Endothelial cell of umbilical vein (primary cell): ENCODE data around the gene TMTC4. TPM values are rescaled to one million over a fixed set of nuclear protein-coding genes. Genes with fewer than 3 reads are reported as not detected.

Experiments used
- BruUV-seq: library from RNA; stranded (reverse); fragments of 400-500 nt; replicated peaks from 2 replicates; lab custom pipeline; 2021; lab: Mats Ljungman, UMichigan
- CTCF ChIA-PET: fragments of 300-600, 350-600 bp; sonication (Branson Sonifier 250); formaldehyde crosslinking; loops from one replicate; lab custom pipeline; 2021; ENCODE audit warnings: antibody characterized with exemption, inconsistent platforms; lab: Charles Lee
- POLR2A ChIA-PET: fragments of 300-600, 350-600 bp; sonication (Branson Sonifier 250); formaldehyde crosslinking; loops from one replicate; lab custom pipeline; 2021; ENCODE audit warnings: antibody characterized with exemption, inconsistent platforms; lab: Charles Lee
- DNase-seq: peaks from one replicate; pipeline ENCODE4 v3.0.0-alpha.2; 2011; ENCODE audit warnings: low read depth, low spot score
- FAIRE-seq: peaks from 2 replicates; lab custom pipeline; 2011; peaks lifted over from hg19 to GRCh38; lab: Jason Lieb, UNC
- H2AFZ ChIP-seq: 2 replicates; pipeline ENCODE4 v1.6.0; 2012; ENCODE audit warnings: low read depth, low read length, control low read depth, inconsistent platforms
- H3K27ac ChIP-seq: 2 replicates; pipeline ENCODE4 v1.5.1; 2011; ENCODE audit warnings: low read depth, mild to moderate bottlenecking, control low read depth, low read length, moderate library complexity; ENCODE audit not compliant: insufficient read depth
- H3K27me3 ChIP-seq, 2 experiments: 2 replicates each; pipeline versions ENCODE4 v1.6.0 to v1.6.1; 2011; ENCODE audit warnings: low read length in 2 of 2, mixed read lengths in 1 of 2; ENCODE audit not compliant: control insufficient read depth in 2 of 2, insufficient read depth in 2 of 2
- H3K36me3 ChIP-seq, 2 experiments: 2 replicates in 1 of 2; 3 replicates in 1 of 2; pipeline ENCODE4 v1.5.1; 2011; ENCODE audit warnings: low read length in 2 of 2, mild to moderate bottlenecking in 1 of 2, moderate library complexity in 1 of 2; ENCODE audit not compliant: control insufficient read depth in 2 of 2, insufficient read depth in 2 of 2; ENCODE audit errors: extremely low read depth in 1 of 2
- H3K4me1 ChIP-seq: 3 replicates; pipeline ENCODE4 v1.5.1; 2011; ENCODE audit warnings: mild to moderate bottlenecking, low read length; ENCODE audit not compliant: control insufficient read depth, insufficient read depth; ENCODE audit errors: extremely low read depth
- H3K4me2 ChIP-seq: 2 replicates; pipeline ENCODE4 v1.6.1; 2011; ENCODE audit warnings: low read length, control low read depth, mixed read lengths; ENCODE audit not compliant: insufficient read depth
- H3K4me3 ChIP-seq, 3 experiments: fragments of 200-600 bp in 1 of 3; sonication (generic), shearing (Covaris generic) in 1 of 3; replicated peaks in 1 of 3; 2 replicates each; pipeline ENCODE4 v1.5.1; 2011 to 2016; ENCODE audit warnings: control low read depth in 3 of 3, low read length in 3 of 3, mild to moderate bottlenecking in 2 of 3, inconsistent platforms in 1 of 3, low read depth in 1 of 3, moderate library complexity in 1 of 3; ENCODE audit not compliant: insufficient read depth in 1 of 3
- H3K79me2 ChIP-seq: 2 replicates; pipeline ENCODE4 v1.6.0; 2012; ENCODE audit warnings: low read length, inconsistent platforms; ENCODE audit not compliant: control insufficient read depth, insufficient read depth
- H3K9ac ChIP-seq: replicated peaks from 2 replicates; pipeline ENCODE3; 2011; ENCODE audit warnings: low read length, control low read depth; ENCODE audit not compliant: insufficient read depth; ENCODE audit errors: extremely low read depth
- H3K9me1 ChIP-seq: replicated peaks from 3 replicates; pipeline ENCODE4 v1.6.0; 2011; ENCODE audit warnings: mild to moderate bottlenecking, low read length; ENCODE audit not compliant: control insufficient read depth, insufficient read depth; ENCODE audit errors: extremely low read depth
- H3K9me3 ChIP-seq: replicated peaks from 2 replicates; pipeline ENCODE4 v1.5.1; 2012; ENCODE audit warnings: low read length, inconsistent platforms; ENCODE audit not compliant: control insufficient read depth, insufficient read depth
- H4K20me1 ChIP-seq: replicated peaks from 2 replicates; pipeline ENCODE3; 2011; ENCODE audit warnings: mild to moderate bottlenecking, low read length; ENCODE audit not compliant: control insufficient read depth, insufficient read depth; ENCODE audit errors: extremely low read depth
- EZH2 ChIP-seq: IDR thresholded peaks from 2 replicates; pipeline ENCODE4 v1.6.1; 2012; ENCODE audit warnings: borderline replicate concordance, low read depth, mild to moderate bottlenecking, moderate library complexity, low read length, inconsistent platforms; ENCODE audit not compliant: severe bottlenecking
- FOS ChIP-seq: IDR thresholded peaks from 2 replicates; pipeline ENCODE4 v1.6.1; 2011; ENCODE audit warnings: mild to moderate bottlenecking, low read length, moderate library complexity, borderline replicate concordance; ENCODE audit not compliant: insufficient read depth
- GATA2 ChIP-seq: IDR thresholded peaks from 2 replicates; pipeline ENCODE4 v1.7.0; 2011; ENCODE audit warnings: low read depth, mild to moderate bottlenecking, moderate library complexity, mixed read lengths, low read length; ENCODE audit not compliant: insufficient read length, insufficient read depth
- JUN ChIP-seq: IDR thresholded peaks from 2 replicates; pipeline ENCODE4 v1.6.1; 2011; ENCODE audit warnings: borderline replicate concordance, low read depth; ENCODE audit not compliant: insufficient read length, insufficient read depth
- MYC ChIP-seq: IDR thresholded peaks from one replicate; pipeline ENCODE4 v1.6.1; 2011; ENCODE audit warnings: mild to moderate bottlenecking, low read depth, low read length
- POLR2A ChIP-seq: IDR thresholded peaks from 2 replicates; pipeline ENCODE4 v1.6.1; 2012; ENCODE audit warnings: low read depth, mild to moderate bottlenecking, control low read depth, low read length
- POLR2AphosphoS5 ChIP-seq: IDR thresholded peaks from 2 replicates; pipeline ENCODE4 v1.6.1; 2012; ENCODE audit warnings: low read depth, mild to moderate bottlenecking, control low read depth, low read length, moderate library complexity; ENCODE audit not compliant: insufficient read depth
- dilution Hi-C: fragments of 300-500 bp; cut with MboI; formaldehyde crosslinking; loops from one replicate; pipeline ENCODE4 v1.15.0; 2019; ENCODE audit warnings: low sequenced_read_pairs; ENCODE audit not compliant: extremely low pct_ligation_motif_present
- intact Hi-C: fragments of 100-400 bp; cut with micrococcal nuclease; formaldehyde crosslinking; loops from one replicate; pipeline ENCODE4 v1.10.0; 2022
- polyA plus RNA-seq, 4 experiments: library from polyadenylated mRNA; depleted of rRNA in 3 of 4; stranded (reverse) in 3 of 4; unstranded in 1 of 4; fragments of >200 nt; gene quantifications; 2 replicates each; pipeline versions ENCODE4 v1.2.1 to v1.2.3, GENCODE V29; 2011 to 2012; ENCODE audit warnings: missing spikeins in 1 of 4
- total RNA-seq: library from RNA; stranded (reverse); gene quantifications from 2 replicates; pipeline ENCODE4 v1.2.3, GENCODE V29; 2021
- TF ChIP-seq, protein P1 (sequence below), 2 donors: IDR thresholded peaks; 1 replicate in 1 of 2; 2 replicates in 1 of 2; pipeline ENCODE4 v1.5.1; 2011; ENCODE audit warnings: low read length in 2 of 2, mild to moderate bottlenecking in 2 of 2, moderate library complexity in 2 of 2, control low read depth in 1 of 2, inconsistent platforms in 1 of 2, low read depth in 1 of 2; ENCODE audit not compliant: insufficient read depth in 1 of 2; ENCODE audit errors: extremely low read depth in 1 of 2
- TF ChIP-seq, protein P2 (sequence below): IDR thresholded peaks from 2 replicates; pipeline ENCODE4 v1.6.1; 2011; ENCODE audit not compliant: insufficient read depth, insufficient read length

The TMTC4 gene
- total and polyA plus RNA-seq, 2 donors (not counting 3 experiments of a cell fraction or from before 2014, with no cell fraction given) = 24.6 to 31.9 TPM

DNA sequence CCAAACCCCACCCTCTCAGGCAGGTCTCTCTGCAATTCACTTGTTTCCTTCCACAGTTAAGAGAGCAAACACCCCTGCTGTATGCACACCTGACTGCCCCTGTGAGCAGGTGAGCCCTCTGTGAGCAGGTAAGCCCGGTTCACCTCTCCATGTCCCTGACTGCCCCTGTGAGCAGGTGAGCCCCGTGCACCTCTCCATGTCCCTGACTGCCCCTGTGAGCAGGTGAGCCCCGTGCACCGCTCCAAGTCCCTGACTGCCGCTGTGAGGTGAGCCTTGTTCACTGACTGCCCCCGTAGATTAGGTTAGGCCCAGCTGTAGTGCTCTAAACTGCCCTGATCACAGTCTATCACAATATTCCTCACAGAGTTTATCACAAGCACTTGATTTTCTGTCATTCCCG lies 29.2 kb downstream of the TMTC4 start:
- Histone ChIP-seq H3K9ac (no peak overlapping the region), H3K27ac (no peak overlapping the region), H3K9me1 (no peaks in the 10 kb centered on the region), H3K36me3 (peaks cover 0 to 8% of the 10 kb centered on the region in 2 experiments), H3K4me1 (no peaks in the 10 kb centered on the region), H3K27me3 (no peaks in the 10 kb centered on the region), H4K20me1 (no peaks in the 10 kb centered on the region), H3K4me2 (no peak overlapping the region), H3K4me3 (no peak overlapping the region), H3K9me3 (no peaks in the 10 kb centered on the region), H3K79me2 (no peaks in the 10 kb centered on the region), H2AFZ (no peak overlapping the region)
- DNase-seq (no peak), FAIRE-seq (no peak)
- dilution Hi-C loops = no loop called here
- TF ChIP-seq GATA2 (no peak), POLR2A (no peak), JUN (no peak), FOS (no peak), EZH2 (no peak), MYC (no peak), POLR2AphosphoS5 (no peak)
- TF ChIP-seq, protein P1, sequence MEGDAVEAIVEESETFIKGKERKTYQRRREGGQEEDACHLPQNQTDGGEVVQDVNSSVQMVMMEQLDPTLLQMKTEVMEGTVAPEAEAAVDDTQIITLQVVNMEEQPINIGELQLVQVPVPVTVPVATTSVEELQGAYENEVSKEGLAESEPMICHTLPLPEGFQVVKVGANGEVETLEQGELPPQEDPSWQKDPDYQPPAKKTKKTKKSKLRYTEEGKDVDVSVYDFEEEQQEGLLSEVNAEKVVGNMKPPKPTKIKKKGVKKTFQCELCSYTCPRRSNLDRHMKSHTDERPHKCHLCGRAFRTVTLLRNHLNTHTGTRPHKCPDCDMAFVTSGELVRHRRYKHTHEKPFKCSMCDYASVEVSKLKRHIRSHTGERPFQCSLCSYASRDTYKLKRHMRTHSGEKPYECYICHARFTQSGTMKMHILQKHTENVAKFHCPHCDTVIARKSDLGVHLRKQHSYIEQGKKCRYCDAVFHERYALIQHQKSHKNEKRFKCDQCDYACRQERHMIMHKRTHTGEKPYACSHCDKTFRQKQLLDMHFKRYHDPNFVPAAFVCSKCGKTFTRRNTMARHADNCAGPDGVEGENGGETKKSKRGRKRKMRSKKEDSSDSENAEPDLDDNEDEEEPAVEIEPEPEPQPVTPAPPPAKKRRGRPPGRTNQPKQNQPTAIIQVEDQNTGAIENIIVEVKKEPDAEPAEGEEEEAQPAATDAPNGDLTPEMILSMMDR (IDR thresholded peaks at IDR 0.05; ENCODE audit: extremely low read depth in 1 of 2, insufficient read depth in 1 of 2, low read depth in 1 of 2, low read length in 2 of 2) = no peak
- TF ChIP-seq, protein P2, sequence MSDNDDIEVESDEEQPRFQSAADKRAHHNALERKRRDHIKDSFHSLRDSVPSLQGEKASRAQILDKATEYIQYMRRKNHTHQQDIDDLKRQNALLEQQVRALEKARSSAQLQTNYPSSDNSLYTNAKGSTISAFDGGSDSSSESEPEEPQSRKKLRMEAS = no peak
- CTCF ChIA-PET = interaction anchor here (1.0 to 1.5 kb wide), 3 partner anchors 12 to 72 kb away, joined by 4 to 5 read pairs (median 5); partner anchors contain the start of gene TMTC4
- intact Hi-C loops = no loop called here
- no TSS peak for BruUV-seq
- POLR2A ChIA-PET = no interaction called here
